LNCaP clone FGC (cell line): Measurements from ENCODE around the gene FBXW7.

Experiments
- DNase-seq: peaks from one replicate; pipeline ENCODE4 v3.0.0-alpha.2; 2011; ENCODE audit warnings: low read depth
- H3K4me3 ChIP-seq: 2 replicates; pipeline ENCODE4 v1.5.1; 2011; ENCODE audit warnings: mild to moderate bottlenecking, low read depth, low read length, control low read depth
- CTCF ChIP-seq: IDR thresholded peaks from 2 replicates; pipeline ENCODE4 v1.5.1; 2012; ENCODE audit warnings: mild to moderate bottlenecking; ENCODE audit not compliant: control insufficient read depth, insufficient read depth; ENCODE audit errors: extremely low read depth

The FBXW7 gene

GRCh38 chr4:152417673-152418072 lies 118.2 kb downstream of the FBXW7 start:
- no peak for DNase-seq
- no peak overlapping the region for H3K4me3 ChIP-seq
- TF ChIP-seq CTCF = no peak

GRCh38 chr4:152415980-152416379 lies 119.9 kb downstream of the FBXW7 start:
- no peak overlapping the region for H3K4me3 ChIP-seq
- DNase-seq = no peak
- TF ChIP-seq CTCF = no peak

DNA sequence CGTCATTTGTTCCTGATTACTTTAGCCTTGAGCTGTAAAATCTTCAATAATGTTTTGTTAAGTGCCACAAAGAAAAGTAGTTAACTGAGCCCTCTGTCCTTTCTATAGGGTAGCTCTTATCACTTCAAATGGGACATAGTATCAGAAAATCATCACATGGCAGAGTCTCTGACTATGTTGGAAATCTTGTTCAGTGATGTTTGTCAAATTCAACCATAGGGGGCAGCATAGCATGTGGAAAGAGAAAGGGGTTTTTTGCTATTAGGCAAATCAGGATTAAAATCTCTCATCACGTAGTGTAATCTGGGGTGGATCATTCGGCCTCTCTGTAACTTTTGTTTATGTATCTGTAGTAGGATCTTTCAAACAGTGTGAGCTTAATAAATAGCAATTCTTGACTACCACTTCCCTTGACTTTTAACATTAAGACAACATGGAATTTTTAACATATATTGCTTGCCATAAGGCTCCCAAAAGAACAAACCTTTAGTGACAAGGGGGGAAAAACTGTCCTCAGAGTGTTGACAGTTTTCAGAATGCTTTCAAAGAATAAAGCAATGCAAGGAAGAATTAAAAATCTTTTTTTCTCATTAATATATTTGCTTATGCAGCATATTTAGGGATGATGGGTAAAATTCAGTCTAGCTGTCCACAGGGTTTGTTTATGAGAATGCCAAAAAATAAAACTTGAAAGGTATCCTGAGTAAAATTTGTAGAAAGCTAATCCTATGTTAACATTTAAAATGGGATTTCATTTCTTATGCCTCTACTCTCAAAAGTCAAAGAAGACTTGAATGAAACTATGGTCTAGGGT lies 127.2 kb downstream of the FBXW7 start:
- DNase-seq = peak; percentile 27
- peak; percentile 65 for TF ChIP-seq CTCF
- no peak overlapping the region for H3K4me3 ChIP-seq

DNA sequence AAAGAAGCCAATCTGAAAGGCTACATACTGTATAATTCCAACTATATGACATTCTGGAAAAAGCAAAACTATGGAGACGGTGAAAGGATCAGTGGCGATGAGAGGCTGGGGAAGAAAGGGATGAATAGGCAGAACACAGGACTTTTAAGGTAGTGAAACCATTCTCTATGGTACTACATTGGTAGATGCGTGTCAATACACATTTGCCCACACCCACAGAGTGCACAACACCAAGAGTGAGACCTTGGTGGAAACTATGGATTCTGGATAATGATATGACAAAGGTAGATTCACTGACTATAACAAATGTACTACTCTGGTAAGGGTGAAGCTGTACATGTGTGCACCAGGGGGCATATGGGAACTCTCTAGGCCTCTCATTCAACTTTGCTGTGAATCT lies 134.5 kb downstream of the FBXW7 start:
- DNase-seq = no peak
- no peak for TF ChIP-seq CTCF
- no peak overlapping the region for H3K4me3 ChIP-seq

GRCh38 chr4:152399246-152399645 lies 136.6 kb downstream of the FBXW7 start:
- no peak for DNase-seq
- no peak overlapping the region for H3K4me3 ChIP-seq
- no peak for TF ChIP-seq CTCF

DNA sequence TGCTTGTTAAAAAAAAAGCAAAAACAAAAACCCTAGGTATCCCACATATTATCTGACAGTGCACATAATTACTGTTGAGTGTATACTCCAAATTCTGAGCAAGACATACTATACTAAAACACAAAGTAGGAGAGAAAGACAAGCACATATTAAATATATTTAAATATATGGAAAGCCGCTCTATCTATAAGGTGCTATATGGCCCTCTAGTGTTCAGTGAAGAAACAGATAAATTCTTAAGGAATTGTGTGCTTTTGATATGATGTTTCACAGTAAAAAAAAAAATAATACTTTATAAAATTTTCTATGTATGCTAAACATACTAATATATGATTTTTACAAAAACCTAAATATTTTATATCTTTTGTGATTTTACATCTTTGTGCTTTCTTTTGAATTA lies 137.8 kb downstream of the FBXW7 start:
- no peak for DNase-seq
- H3K4me3 ChIP-seq = no peak overlapping the region
- peak; percentile 42 for TF ChIP-seq CTCF

GRCh38 chr4:152394791-152395190 lies 141.1 kb downstream of the FBXW7 start:
- DNase-seq = no peak
- no peak for TF ChIP-seq CTCF

More at GRCh38 chr4:152394791-152395190, 141.1 kb downstream of the FBXW7 start:
- H3K4me3 ChIP-seq = no peak overlapping the region
